GM18867 (cell line): ENCODE results near the gene RNF5.
"Not testable (repeated sequence)": the region's sequence is repeated elsewhere in the genome, so short reads cannot be mapped to it uniquely, and the experiment has no call there.

ENCODE experiments used
- ATAC-seq: cut with Tn5 transposase; IDR thresholded peaks from one replicate; pipeline ENCODE4 v1.9.1; 2021; ENCODE audit warnings: mild to moderate bottlenecking, moderate library complexity; ENCODE audit not compliant: unreplicated experiment

Gene RNF5

GRCh38 chr6:32203426-32204267, 25.4 kb downstream of the RNF5 start:
- no peak for ATAC-seq

GRCh38 chr6:32204268-32204715, 26.1 kb downstream of the RNF5 start:
- ATAC-seq = no peak

GRCh38 chr6:32208996-32209395, 30.8 kb downstream of the RNF5 start:
- ATAC-seq = no peak

- no peak for ATAC-seq
Observed at GRCh38 chr6:32210191-32210601, 32.0 kb downstream of the RNF5 start.

GRCh38 chr6:32211432-32211831, 33.2 kb downstream of the RNF5 start:
- not testable (repeated sequence) for ATAC-seq

- ATAC-seq = no peak
Observed at GRCh38 chr6:32212076-32212760, 34.0 kb downstream of the RNF5 start.

- no peak for ATAC-seq
Observed at GRCh38 chr6:32213649-32214048, 35.4 kb downstream of the RNF5 start.

- no peak for ATAC-seq
Observed at GRCh38 chr6:32214126-32214525, 35.9 kb downstream of the RNF5 start.

GRCh38 chr6:32215617-32216016, 37.4 kb downstream of the RNF5 start:
- ATAC-seq = no peak

- no peak for ATAC-seq
Observed at GRCh38 chr6:32216285-32216684, 38.1 kb downstream of the RNF5 start.

GRCh38 chr6:32216998-32217397, 38.8 kb downstream of the RNF5 start:
- ATAC-seq = no peak

GRCh38 chr6:32218167-32218566, 40.0 kb downstream of the RNF5 start:
- ATAC-seq = no peak

- ATAC-seq = no peak
Observed at GRCh38 chr6:32220021-32220420, 41.8 kb downstream of the RNF5 start.

- ATAC-seq = no peak
Observed at GRCh38 chr6:32222333-32223230, 44.4 kb downstream of the RNF5 start.

GRCh38 chr6:32223258-32224235, 45.3 kb downstream of the RNF5 start, which contains the start of gene NOTCH4:
Gene NOTCH4, minus strand, starts transcription at chr6:32224067. Its CDS starts 139 bp downstream, at chr6:32223928.
- ATAC-seq = no peak

- ATAC-seq = peak; percentile 68
Observed at GRCh38 chr6:32224696-32225095, 46.5 kb downstream of the RNF5 start.

GRCh38 chr6:32226434-32226833, 48.2 kb downstream of the RNF5 start:
- no peak for ATAC-seq
